ENCODE measurements around the gene TEPSIN. TPM values are rescaled to one million over a fixed set of nuclear protein-coding genes. Genes with fewer than 3 reads are reported as not detected.

Gene TEPSIN
- total RNA-seq, 4 donors from 2014 or later: 43.0 to 94.5 (median 55.3) TPM

DNA sequence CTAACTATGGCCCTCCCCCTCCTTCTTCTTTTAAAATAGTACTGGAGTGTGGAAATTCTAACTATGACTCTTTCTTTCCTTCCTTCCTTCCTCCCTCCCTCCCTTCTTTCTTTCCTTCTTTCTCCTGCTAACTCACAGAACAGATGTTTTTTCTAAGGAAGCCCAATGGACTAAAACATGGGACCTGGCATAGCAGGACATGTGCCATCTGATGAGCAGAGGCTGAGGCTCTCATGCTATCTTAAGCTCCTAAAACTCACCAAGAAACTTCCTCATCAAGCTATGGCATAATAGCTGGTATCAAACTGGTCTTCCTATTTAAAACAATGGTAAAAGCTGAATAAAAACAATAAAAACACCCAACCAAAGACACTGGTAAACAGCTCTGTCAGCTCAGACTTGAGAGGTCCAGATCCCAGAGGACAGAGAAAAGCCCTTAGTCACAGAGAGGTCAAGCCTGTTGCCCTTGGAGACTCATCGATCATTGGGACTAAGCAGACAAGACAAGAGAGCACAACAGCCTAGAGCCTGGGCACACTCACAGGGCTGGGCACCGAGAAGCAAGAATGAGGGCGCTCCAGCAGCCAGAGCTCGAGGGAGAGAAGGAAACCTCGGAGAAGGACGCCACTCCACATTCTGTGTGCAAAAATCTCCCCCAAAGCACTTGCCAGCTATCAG, 28.7 kb upstream of the TEPSIN start:
- DNase-seq (ENCODE audit: low spot score in 2 of 2): no peak
- TF ChIP-seq, protein P1, sequence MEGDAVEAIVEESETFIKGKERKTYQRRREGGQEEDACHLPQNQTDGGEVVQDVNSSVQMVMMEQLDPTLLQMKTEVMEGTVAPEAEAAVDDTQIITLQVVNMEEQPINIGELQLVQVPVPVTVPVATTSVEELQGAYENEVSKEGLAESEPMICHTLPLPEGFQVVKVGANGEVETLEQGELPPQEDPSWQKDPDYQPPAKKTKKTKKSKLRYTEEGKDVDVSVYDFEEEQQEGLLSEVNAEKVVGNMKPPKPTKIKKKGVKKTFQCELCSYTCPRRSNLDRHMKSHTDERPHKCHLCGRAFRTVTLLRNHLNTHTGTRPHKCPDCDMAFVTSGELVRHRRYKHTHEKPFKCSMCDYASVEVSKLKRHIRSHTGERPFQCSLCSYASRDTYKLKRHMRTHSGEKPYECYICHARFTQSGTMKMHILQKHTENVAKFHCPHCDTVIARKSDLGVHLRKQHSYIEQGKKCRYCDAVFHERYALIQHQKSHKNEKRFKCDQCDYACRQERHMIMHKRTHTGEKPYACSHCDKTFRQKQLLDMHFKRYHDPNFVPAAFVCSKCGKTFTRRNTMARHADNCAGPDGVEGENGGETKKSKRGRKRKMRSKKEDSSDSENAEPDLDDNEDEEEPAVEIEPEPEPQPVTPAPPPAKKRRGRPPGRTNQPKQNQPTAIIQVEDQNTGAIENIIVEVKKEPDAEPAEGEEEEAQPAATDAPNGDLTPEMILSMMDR (IDR thresholded peaks at IDR 0.05): no peak
- TF ChIP-seq POLR2A (IDR thresholded peaks at IDR 0.05) (no peak), EP300 (IDR thresholded peaks at IDR 0.05) (no peak), POLR2AphosphoS5 (IDR thresholded peaks at IDR 0.05) (no peak)
- WGBS: 87% methylated on average over 6 of the region's 6 CpGs
- H3K9me3 ChIP-seq: no peaks in the 10 kb centered on the region
- no peaks in the 10 kb centered on the region for H3K27me3 ChIP-seq
- no peak overlapping the region for H3K4me3 ChIP-seq
- H3K4me1 ChIP-seq: no peaks in the 10 kb centered on the region
- no peak overlapping the region for H3K27ac ChIP-seq
- peaks cover 63% of the 10 kb centered on the region for H3K36me3 ChIP-seq

DNA sequence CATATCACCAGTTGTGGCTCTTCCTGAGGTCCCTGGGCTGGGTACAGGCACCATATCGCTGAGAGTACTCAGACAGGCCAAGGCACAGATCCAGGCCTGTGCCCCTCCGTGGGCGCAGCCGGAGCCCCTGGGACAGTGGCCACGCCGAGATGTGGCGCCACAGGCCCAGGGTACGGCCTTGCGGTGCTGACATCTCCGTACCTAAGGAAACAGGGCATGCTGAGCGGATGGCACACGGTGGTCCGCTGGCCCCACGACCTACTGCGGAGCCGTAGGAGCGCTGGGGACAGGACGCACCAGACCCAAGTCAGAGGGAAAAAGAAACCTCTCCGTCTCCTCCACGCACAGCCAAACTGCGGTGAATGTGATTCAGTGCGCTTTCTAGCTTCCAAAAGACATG, 26.7 kb upstream of the TEPSIN start:
- Histone ChIP-seq H3K36me3 (peaks cover 74% of the 10 kb centered on the region), H3K4me3 (no peak overlapping the region), H3K9me3 (no peaks in the 10 kb centered on the region), H3K27ac (no peak overlapping the region), H3K4me1 (no peaks in the 10 kb centered on the region), H3K27me3 (no peaks in the 10 kb centered on the region)
- WGBS: 96% methylated on average over 15 of the region's 22 CpGs
- TF ChIP-seq POLR2AphosphoS5 (IDR thresholded peaks at IDR 0.05): no peak
- TF ChIP-seq EP300 (IDR thresholded peaks at IDR 0.05): no peak
- TF ChIP-seq POLR2A (IDR thresholded peaks at IDR 0.05): no peak
- TF ChIP-seq, protein P1 (IDR thresholded peaks at IDR 0.05): no peak
- DNase-seq (ENCODE audit: low spot score in 2 of 2): no peak

DNA sequence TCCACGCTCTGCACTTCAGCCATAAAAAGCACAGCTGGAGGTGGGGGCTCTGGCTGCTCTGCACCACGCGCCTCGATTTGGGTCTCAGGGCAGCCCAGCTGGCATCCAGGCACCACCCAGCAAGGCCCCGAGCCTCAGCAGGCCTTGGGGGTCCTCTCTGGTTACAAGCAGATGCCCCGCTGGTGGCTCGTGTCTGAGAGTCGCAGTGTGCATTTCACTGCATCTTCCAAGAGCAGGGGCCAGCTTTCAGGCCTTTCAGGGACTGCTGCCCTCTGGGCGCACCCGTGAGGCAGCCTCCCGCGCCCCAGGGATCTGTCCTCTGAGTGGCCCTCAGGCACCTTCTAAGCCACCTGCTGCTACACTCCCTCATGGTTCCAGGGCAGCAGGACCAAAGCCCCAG, 25.8 kb upstream of the TEPSIN start:
- no peaks in the 10 kb centered on the region for H3K27me3 ChIP-seq
- WGBS: 94% methylated on average over 5 of the region's 12 CpGs
- no peaks in the 10 kb centered on the region for H3K4me1 ChIP-seq
- no peak for DNase-seq (ENCODE audit: low spot score in 2 of 2)
- TF ChIP-seq POLR2A (IDR thresholded peaks at IDR 0.05): no peak
- TF ChIP-seq POLR2AphosphoS5 (IDR thresholded peaks at IDR 0.05): no peak
- no peak for TF ChIP-seq EP300 (IDR thresholded peaks at IDR 0.05)
- TF ChIP-seq, protein P1 (IDR thresholded peaks at IDR 0.05): no peak
- H3K36me3 ChIP-seq: peaks cover 74% of the 10 kb centered on the region
- H3K4me3 ChIP-seq: no peak overlapping the region
- no peak overlapping the region for H3K27ac ChIP-seq
- H3K9me3 ChIP-seq: no peaks in the 10 kb centered on the region

DNA sequence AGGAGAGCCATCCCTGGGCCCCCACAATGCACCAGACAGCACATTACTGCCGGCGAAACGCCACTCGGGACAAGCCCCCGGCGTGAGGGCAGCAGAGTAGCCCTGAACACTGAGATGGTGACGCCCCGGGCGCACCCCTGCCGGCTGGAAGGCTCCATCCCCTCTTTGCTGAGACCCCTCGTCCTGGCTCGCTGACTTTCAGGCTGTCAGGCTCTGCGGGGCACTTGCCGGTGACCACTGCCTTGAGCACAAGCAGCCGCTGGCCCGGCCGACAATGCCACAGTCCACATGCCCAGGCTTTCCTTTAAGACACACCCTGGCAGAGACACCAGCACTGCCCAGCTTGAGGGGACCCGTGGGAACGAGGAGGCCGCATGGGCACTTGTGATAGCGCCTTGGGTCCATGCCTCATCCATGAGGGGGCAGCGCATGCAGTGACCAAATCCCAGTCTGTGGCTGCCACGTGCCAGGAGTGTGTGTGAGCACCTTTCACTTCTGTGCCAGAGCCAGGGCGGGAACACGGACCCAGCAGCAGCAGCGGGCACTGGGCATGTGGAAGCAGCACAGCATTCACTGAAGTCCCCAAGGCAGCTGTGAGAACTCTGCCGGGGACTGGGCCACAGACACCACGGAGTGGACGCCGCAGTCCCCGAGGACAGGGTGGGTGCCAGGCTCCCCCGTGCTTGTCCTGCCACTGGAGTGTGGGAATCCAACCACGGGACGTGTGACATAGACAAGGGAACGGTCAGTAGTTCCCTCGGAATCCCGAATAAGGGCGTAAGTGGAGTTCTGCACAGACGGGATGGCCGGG, 24.7 kb upstream of the TEPSIN start:
- Histone ChIP-seq H3K4me3 (no peak overlapping the region), H3K4me1 (no peaks in the 10 kb centered on the region), H3K9me3 (no peaks in the 10 kb centered on the region), H3K27ac (no peak overlapping the region), H3K27me3 (no peaks in the 10 kb centered on the region), H3K36me3 (peaks cover 77% of the 10 kb centered on the region)
- TF ChIP-seq, protein P1 (IDR thresholded peaks at IDR 0.05): no peak
- TF ChIP-seq POLR2AphosphoS5 (IDR thresholded peaks at IDR 0.05) (no peak), EP300 (IDR thresholded peaks at IDR 0.05) (no peak), POLR2A (IDR thresholded peaks at IDR 0.05) (no peak)
- no peak for DNase-seq (ENCODE audit: low spot score in 2 of 2)
- WGBS: 92% methylated on average over 11 of the region's 40 CpGs
